ENCODE data around the gene ZNF425.

- TF ChIP-seq CTCF (conservative IDR thresholded peaks at IDR 0.05) (no peak), ZFX (IDR thresholded peaks at IDR 0.05) (no peak)
Observed at GRCh38 chr7:149084407-149084806, 41.7 kb downstream of the ZNF425 start.
